ENCODE data around the gene ZNF341.

DNA sequence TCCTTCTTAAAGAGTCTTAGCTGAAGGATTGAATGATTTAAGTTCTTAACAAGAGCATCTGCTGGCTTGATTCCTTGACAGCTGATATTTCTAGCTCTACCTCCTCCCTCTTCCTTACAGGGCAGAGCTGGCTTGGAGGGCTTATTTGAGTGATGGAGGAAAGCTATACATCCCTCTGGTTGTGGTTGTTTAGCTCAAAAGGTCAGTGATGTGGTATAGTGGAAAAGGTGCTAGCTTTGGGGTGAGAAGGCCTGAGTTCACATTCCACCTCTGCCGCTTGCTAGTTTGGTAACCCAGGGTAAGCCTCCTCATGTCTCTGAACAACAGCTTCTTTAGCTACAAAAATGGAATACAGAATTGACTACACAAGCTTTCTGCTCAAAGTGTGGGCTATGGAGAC, 87.7 kb downstream of the ZNF341 start:
- TF ChIP-seq GATA2 (IDR thresholded peaks at IDR 0.05; ENCODE audit: low read depth, low read length) (no peak), GATA3 (IDR thresholded peaks at IDR 0.05; ENCODE audit: low read depth, low read length) (no peak)
